Measurements from ENCODE around the gene ZBTB24. TPM values are rescaled to one million over a fixed set of nuclear protein-coding genes. Genes with fewer than 3 reads are reported as not detected.

ZBTB24 gene
- total RNA-seq, 4 donors from 2014 or later = 7.0 to 10.9 (median 9.0) TPM

- no peak for TF ChIP-seq CTCF (IDR thresholded peaks at IDR 0.05; ENCODE audit: low read depth)
These were observed 33.9 kb upstream of the ZBTB24 start for GRCh38 chr6:109516929-109517328.

- TF ChIP-seq CTCF (IDR thresholded peaks at IDR 0.05; ENCODE audit: low read depth) = no peak
These were observed 32.9 kb upstream of the ZBTB24 start for GRCh38 chr6:109515781-109516409.

GRCh38 chr6:109514946-109515345, 31.9 kb upstream of the ZBTB24 start:
- TF ChIP-seq CTCF (IDR thresholded peaks at IDR 0.05; ENCODE audit: low read depth) = no peak

GRCh38 chr6:109513571-109514071, 30.6 kb upstream of the ZBTB24 start:
- no peak for TF ChIP-seq CTCF (IDR thresholded peaks at IDR 0.05; ENCODE audit: low read depth)

- no peak for TF ChIP-seq CTCF (IDR thresholded peaks at IDR 0.05; ENCODE audit: low read depth)
These were observed 29.3 kb upstream of the ZBTB24 start for GRCh38 chr6:109512271-109512817.

GRCh38 chr6:109511832-109512231, 28.8 kb upstream of the ZBTB24 start:
- no peak for TF ChIP-seq CTCF (IDR thresholded peaks at IDR 0.05; ENCODE audit: low read depth)

- no peak for TF ChIP-seq CTCF (IDR thresholded peaks at IDR 0.05; ENCODE audit: low read depth)
These were observed 27.3 kb upstream of the ZBTB24 start for GRCh38 chr6:109510358-109510757.
